T-helper 17 cell (primary cell): Measurements from ENCODE around the gene ELAVL3. TPM values are rescaled to one million over a fixed set of nuclear protein-coding genes. Genes with fewer than 3 reads are reported as not detected.

Experiments used
- ATAC-seq: fragments of 150-1000 bp; cut with Tn5 transposase; 2 replicates; pipeline ENCODE4 v1.10.0; 2021; ENCODE audit warnings: mild to moderate bottlenecking, moderate library complexity
- DNase-seq, 3 donors: peaks; one replicate each; pipeline versions ENCODE4 v3.0.0 to v3.0.0-alpha.2; 2020 to 2021
- H3K9me3 ChIP-seq: one replicate; pipeline ENCODE4 v1.7.0; 2013; ENCODE audit warnings: low read length, mild to moderate bottlenecking; ENCODE audit not compliant: control insufficient read depth, poor library complexity, severe bottlenecking
- H3K27ac Mint-ChIP-seq: one replicate; pipeline ENCODE4 v1.8.0; 2022; ENCODE audit warnings: mild to moderate bottlenecking, moderate library complexity, mixed read lengths
- H3K27me3 Mint-ChIP-seq: one replicate; pipeline ENCODE4 v1.8.0; 2022; ENCODE audit warnings: mixed read lengths
- H3K36me3 Mint-ChIP-seq: one replicate; pipeline ENCODE4 v1.8.0; 2022; ENCODE audit warnings: low read depth, mixed read lengths
- H3K4me1 Mint-ChIP-seq: one replicate; pipeline ENCODE4 v1.8.0; 2022; ENCODE audit warnings: mild to moderate bottlenecking, mixed read lengths
- H3K4me3 Mint-ChIP-seq: one replicate; pipeline ENCODE4 v1.8.0; 2022; ENCODE audit warnings: mild to moderate bottlenecking, moderate library complexity, mixed read lengths
- total RNA-seq, 4 donors: library from RNA in 2 of 4; stranded (reverse) in 2 of 4; gene quantifications; one replicate each; pipeline ENCODE4 v1.2.3 and lab custom pipeline; 2022 to 2026

Gene ELAVL3
- total RNA-seq, 2 donors from 2014 or later: 0.26 TPM; not detected in 1

DNA sequence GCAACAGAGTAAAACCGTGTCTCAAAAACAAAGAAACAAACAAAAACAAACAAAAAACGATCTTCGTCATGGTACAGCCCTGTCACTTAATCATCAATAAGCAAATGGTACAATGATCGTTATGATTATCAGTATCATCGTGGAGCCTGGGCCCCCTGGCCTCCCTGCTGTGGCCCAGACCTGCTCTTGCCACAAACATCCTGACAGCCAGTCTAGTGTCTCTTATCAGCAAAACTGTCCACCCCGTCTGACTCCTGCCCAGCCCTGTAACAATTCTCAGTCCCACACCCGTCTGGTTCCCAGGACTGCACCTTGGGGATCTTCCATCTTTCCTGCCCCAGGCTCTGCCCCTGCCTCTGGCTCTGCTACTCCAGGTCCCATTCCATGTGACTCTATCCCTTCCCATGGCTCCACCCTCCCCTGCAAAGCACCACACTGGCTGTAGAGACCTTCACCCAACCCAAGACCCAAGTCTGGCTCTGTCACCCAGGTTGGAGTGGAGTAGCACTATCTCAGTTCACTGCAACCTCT is 19.1 kb upstream of the ELAVL3 start:
- Mint-ChIP-seq H3K27ac (peak overlapping the region; percentile 41), H3K27me3 (no peaks in the 10 kb centered on the region), H3K4me3 (no peak overlapping the region), H3K4me1 (peaks cover 23% of the 10 kb centered on the region), H3K36me3 (peaks cover 8% of the 10 kb centered on the region)
- no peak for ATAC-seq
- DNase-seq: no peak
- no peaks in the 10 kb centered on the region for H3K9me3 ChIP-seq

DNA sequence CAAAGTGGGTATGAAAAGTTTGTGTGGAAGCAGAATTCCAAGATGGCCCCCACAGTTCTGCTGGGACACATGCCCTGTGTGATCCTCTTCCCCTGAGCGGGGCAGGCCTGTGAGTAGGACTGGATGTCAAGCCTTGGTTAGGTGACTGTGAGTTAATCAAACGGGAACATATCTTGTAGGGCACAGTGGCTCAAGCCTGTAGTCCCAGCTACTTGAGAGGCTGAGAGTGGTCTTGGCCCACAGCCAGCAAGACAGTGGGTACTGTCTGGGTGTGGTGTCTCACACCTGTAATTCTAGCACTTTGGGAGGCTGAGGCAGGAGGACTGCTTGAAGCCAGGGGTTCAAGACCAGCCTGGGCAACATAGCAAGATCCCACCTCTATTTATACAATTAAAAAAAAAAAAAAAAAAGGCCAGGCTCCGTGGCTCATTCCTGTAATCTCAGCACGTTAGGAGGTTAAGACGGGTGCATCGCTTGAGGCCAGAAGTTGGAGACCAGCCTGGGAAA is 18.4 kb upstream of the ELAVL3 start:
- no peak overlapping the region for H3K27ac Mint-ChIP-seq
- DNase-seq (no peak), ATAC-seq (no peak)
- H3K27me3 Mint-ChIP-seq: no peaks in the 10 kb centered on the region
- H3K4me1 Mint-ChIP-seq: peaks cover 18% of the 10 kb centered on the region
- H3K36me3 Mint-ChIP-seq: peaks cover 8% of the 10 kb centered on the region
- H3K9me3 ChIP-seq: no peaks in the 10 kb centered on the region
- H3K4me3 Mint-ChIP-seq: no peak overlapping the region

DNA sequence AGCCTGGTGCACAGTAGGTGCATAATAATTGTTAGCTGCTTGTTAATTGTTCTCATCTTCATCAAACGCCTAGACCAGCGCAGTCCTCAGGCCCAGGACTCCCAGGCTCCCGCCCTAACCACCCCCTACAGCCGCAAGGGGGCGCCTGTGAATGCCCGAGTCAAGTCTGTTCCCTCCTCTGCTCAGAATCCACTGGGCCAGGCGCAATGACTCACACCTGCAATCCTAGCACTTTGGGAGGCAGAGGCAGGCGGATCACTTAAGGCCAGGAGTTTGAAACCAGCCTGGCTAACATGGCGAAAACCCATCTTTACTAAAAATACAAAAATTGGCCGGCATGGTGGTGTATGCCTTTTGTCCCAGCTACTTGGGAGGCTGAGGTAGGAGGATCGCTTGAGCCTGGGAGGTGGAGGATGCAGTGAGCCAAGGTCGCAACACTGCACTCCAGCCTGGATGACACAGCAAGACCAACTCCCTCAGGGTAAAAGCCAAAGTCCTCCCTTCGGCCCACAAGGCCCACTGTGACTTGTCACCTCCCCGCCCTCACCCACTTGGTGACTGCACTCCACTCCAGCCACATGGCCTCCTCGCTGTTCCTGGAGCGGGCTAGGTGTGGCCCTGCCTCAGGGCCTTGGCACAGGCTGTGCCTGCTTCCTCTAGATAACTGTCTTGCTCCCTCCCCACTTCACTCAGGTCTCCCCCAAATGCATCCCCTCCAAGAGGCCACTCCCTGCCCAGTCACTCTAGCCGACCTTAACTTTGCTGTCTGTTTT is 15.7 kb upstream of the ELAVL3 start:
- Mint-ChIP-seq H3K4me1 (peaks cover 13% of the 10 kb centered on the region), H3K4me3 (no peak overlapping the region), H3K36me3 (peaks cover 5% of the 10 kb centered on the region), H3K27me3 (no peaks in the 10 kb centered on the region), H3K27ac (no peak overlapping the region)
- no peaks in the 10 kb centered on the region for H3K9me3 ChIP-seq
- ATAC-seq (peak; percentile 73), DNase-seq (peak; percentile 37 to 53 (median 44))

DNA sequence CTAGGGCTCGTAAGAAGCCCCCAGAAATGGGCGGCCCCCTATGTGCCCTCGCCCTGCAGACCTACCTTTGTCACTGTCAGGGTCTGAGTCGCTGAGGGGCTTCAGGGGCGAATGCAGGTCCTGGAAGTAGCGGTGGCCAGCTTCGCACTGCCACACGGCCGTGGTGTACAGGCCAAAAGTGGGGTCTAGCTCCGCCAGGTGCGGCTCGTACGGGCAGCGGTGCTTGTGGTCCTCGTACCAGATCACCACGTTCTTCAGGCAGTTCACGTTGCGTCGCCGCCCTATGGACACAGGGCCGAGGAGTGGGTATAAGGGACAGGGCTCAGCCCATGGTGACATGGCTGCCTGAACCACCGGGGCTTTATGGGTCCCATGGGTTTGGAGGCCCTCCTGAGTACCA is 15.0 kb upstream of the ELAVL3 start:
- no peaks in the 10 kb centered on the region for H3K9me3 ChIP-seq
- Mint-ChIP-seq H3K27ac (no peak overlapping the region), H3K4me3 (no peak overlapping the region), H3K36me3 (peaks cover 5% of the 10 kb centered on the region), H3K4me1 (peaks cover 8% of the 10 kb centered on the region), H3K27me3 (no peaks in the 10 kb centered on the region)
- DNase-seq (no peak), ATAC-seq (no peak)

DNA sequence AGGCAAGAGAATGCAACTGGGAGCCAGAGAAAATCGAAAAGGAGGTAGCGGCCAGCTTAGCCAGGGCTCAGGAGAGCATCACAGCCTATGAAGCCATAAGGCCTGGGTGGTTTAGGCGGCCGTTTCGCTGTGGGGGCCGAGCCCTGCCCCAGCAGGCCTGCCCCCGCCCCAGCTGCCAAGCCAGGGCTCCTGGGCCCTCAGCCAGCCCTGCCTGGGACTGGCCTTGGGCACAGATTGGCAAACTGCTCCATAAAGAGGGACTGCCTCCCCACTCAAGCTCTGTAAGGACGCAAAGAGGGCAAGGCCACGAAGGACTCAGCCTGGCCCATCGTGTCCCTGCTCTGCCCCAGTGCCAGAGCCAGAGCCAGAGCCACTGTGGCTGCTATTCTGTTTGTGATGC is 14.6 kb upstream of the ELAVL3 start:
- Mint-ChIP-seq H3K4me1 (peaks cover 7% of the 10 kb centered on the region), H3K27me3 (no peaks in the 10 kb centered on the region), H3K27ac (no peak overlapping the region), H3K4me3 (no peak overlapping the region), H3K36me3 (peaks cover 6% of the 10 kb centered on the region)
- H3K9me3 ChIP-seq: no peaks in the 10 kb centered on the region
- ATAC-seq (no peak), DNase-seq (no peak)

DNA sequence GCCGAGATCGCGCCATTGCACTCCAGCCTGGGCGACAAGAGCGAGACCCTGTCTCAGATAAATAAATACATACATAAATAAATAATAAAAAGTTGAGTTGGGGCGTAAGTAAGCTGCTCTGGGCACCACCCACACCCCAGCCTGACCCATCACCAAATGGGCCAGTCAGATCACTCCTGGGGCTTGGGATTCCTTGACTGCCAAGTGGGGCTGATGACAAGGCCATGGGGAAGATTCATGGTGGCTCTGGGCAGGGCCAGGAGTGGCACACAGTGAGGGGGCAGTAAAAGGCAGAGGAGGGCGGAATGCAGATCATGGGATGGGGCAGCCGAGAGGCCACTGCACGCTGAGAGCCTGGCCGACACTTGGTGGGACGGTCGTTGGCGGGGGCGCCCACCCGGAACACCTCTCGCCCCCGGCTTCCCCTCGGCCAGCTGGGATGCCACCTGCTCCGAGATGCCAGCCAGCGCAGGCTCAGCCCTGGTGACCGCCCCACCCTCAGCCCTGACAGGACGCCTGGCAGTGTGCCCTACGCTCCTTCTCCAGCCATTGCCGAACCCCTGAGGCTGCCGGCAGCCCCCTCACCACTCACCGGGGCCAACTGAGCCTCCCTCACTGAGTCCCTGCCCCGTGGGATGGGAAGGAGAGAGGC is 13.9 kb upstream of the ELAVL3 start:
- H3K9me3 ChIP-seq: no peaks in the 10 kb centered on the region
- Mint-ChIP-seq H3K4me1 (peaks cover 4% of the 10 kb centered on the region), H3K27me3 (no peaks in the 10 kb centered on the region), H3K4me3 (no peak overlapping the region), H3K36me3 (peaks cover 6% of the 10 kb centered on the region), H3K27ac (no peak overlapping the region)
- ATAC-seq (no peak), DNase-seq (no peak)

DNA sequence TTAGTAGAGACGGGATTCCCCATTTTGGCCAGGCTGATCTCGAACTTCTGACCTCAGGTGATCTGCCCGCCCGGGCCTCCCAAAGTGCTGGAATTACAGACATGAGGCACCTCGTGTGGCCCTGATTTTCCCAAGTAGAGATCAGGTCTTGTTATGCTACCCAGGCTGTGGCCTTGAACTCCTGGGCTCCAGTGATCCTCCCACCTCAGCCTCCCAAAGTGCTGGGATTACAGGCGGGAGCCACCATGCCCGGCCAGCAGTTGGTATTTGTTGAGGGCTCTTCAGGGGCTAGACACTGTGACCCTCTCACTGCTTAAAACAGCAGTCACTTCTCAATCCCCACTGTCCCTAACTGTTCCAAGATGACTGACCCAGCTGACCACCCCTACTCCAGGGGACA is 8.5 kb upstream of the ELAVL3 start:
- no peak for DNase-seq
- H3K4me1 Mint-ChIP-seq: peaks cover 2% of the 10 kb centered on the region
- no peaks in the 10 kb centered on the region for H3K9me3 ChIP-seq
- no peak for ATAC-seq
- peaks cover 7% of the 10 kb centered on the region for H3K36me3 Mint-ChIP-seq
- no peak overlapping the region for H3K4me3 Mint-ChIP-seq
- no peak overlapping the region for H3K27ac Mint-ChIP-seq
- H3K27me3 Mint-ChIP-seq: peaks cover 4% of the 10 kb centered on the region

DNA sequence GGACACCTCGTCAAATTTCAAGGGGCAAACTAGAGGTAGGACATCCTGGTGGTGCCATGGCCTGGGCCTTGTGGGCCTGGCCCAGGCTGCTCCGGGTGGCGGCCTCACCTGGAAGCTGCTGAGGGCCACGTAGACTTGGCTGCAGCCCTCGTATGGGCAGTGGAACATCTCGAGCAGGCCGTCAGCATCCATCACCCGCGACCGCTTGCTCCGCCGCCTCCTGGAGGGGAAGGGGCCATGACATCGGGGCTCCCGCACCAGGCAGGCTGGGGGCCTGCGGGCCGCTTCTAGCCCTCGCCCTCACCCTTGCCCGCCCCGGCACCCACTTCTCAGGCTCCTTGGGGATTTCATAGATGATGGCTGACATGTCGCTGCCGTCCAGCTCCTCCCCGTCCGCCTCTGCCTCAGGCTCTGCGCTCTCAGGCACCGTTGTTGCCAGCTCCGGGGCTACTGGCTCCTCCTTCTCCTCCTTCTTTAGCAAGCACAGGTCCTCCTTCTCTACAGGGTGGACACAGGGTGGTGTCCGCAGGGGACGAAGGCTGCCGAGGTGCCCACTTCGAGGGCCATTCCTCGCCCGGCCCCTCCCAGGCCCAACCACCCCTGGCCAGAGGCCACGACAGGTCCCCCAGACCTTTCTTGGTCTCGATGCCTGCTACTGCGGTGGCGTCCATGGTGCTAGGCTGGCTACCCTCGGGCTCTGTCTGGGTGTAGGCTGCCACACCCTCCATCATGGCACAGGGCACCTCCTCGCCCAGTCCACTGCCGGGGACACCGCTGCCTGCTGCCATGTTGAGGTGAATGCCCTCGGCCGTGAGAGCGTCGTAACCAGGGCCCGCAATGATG is 6.0 kb upstream of the ELAVL3 start:
- peaks cover 7% of the 10 kb centered on the region for H3K36me3 Mint-ChIP-seq
- peaks cover 12% of the 10 kb centered on the region for H3K27me3 Mint-ChIP-seq
- no peak overlapping the region for H3K27ac Mint-ChIP-seq
- H3K4me3 Mint-ChIP-seq: no peak overlapping the region
- H3K9me3 ChIP-seq: no peaks in the 10 kb centered on the region
- DNase-seq (no peak), ATAC-seq (no peak)
- H3K4me1 Mint-ChIP-seq: peaks cover 10% of the 10 kb centered on the region

DNA sequence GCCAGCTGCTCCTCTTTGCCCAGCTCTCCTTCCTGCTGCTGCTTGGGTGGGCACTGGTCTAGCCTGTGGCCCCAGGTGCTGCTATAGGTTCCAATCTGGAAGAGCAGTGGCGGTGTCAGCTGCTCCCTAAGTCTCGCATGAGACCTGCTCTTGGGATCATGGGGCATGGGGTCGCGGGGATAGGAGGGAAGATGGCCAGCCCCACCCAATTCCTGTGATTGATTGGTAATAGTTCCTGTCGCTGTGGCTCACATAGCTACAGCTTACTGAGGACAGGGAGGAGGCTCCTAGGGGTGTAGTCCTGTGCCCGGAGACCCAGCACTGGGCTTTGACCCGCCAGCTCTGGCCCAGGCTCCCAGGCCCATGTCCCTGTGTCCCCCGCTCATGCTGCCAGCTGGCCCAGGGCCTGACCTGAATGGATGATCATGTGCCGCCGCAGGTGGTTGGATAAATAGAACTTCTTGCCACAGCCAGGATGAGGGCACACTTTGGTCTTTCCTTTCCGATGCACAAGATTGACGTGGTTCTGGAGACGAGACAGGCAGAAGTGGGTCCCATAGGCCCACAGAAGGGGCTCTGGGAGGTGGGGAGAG is 4.5 kb upstream of the ELAVL3 start:
- no peak for DNase-seq
- peak overlapping the region; percentile 21 for H3K27ac Mint-ChIP-seq
- peaks cover 20% of the 10 kb centered on the region for H3K27me3 Mint-ChIP-seq
- H3K9me3 ChIP-seq: no peaks in the 10 kb centered on the region
- H3K36me3 Mint-ChIP-seq: peaks cover 4% of the 10 kb centered on the region
- H3K4me1 Mint-ChIP-seq: peaks cover 17% of the 10 kb centered on the region
- ATAC-seq: no peak
- peak overlapping the region; percentile 46 for H3K4me3 Mint-ChIP-seq

DNA sequence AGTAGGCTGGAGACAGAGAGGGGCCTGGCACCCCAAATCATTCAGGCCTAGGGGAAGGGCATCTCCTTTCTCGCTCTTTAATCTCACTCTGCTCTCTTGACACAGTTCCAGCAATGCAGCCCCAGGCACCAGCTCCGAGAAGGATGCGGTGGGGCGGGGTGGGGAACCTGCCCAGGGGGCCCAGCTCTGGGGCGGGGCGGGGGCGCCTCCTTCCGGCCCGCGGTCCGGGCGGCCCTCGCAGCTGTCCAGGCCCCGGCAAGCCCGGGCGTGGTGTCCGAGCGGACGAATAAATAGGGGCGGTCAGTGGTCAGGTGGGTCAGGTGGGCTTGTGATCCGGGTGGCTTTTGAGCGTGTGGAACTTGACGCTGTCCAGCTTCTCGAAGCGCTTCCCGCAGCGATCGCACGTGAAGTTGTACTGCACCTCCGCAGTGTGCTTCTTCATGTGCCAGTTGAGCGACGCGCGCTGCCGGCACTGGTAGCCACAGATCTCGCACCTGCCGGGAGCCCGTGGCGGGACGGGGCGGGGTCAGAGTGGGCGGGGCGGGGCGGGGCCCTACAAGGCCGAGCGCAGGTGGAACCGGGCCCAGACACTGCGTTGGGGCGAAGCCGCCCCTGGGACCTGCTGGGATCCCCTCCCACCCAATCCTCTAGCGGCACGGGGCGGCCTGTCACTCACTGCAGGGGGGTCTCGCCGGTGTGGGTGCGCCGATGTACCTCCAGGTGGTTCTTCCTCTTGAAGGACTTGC is 2.7 kb upstream of the ELAVL3 start:
- peaks cover 23% of the 10 kb centered on the region for H3K4me1 Mint-ChIP-seq
- ATAC-seq (no peak), DNase-seq (no peak)
- no peak overlapping the region for H3K4me3 Mint-ChIP-seq
- H3K27me3 Mint-ChIP-seq: peaks cover 28% of the 10 kb centered on the region
- H3K27ac Mint-ChIP-seq: no peak overlapping the region
- no peaks in the 10 kb centered on the region for H3K9me3 ChIP-seq
- peaks cover 5% of the 10 kb centered on the region for H3K36me3 Mint-ChIP-seq

DNA sequence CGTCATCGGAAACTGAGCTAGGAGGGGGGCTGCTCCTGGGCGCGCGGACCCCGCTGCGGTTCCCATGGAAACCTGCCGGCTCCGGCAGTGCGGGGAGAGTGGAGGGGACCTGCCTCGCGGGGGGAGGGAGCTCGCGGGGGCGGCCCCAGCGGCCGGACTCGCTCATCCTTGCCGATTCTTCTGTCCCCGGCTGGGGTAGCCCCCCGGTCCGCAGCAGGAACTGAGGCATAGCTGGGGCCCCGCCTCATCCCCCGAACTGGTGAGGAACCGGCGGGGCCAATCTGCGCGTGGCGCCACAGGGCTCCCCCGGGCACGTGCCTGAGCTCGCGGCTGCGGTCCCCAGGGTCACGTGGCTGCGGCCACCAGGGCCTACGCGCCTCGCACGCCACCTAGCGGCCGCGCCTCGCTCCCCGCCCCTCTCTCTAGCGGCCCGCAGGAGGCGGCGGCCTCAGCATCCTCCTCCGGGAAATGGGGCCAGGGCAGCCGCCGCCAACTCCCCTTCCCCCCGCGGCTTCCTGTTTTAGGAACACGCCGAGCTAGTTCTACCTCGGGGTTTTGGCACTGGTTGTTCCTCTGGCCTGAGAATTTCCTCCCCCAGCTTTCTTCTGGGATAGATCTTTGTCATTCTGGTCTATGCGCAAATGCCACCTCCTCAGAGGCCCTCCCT is 1.7 kb upstream of the ELAVL3 start:
- H3K27me3 Mint-ChIP-seq: peaks cover 32% of the 10 kb centered on the region
- peaks cover 5% of the 10 kb centered on the region for H3K36me3 Mint-ChIP-seq
- DNase-seq (peak; percentile 82 to 90 (median 88)), ATAC-seq (peak; percentile 91)
- H3K4me3 Mint-ChIP-seq: peak overlapping the region; percentile 79
- no peaks in the 10 kb centered on the region for H3K9me3 ChIP-seq
- peaks cover 25% of the 10 kb centered on the region for H3K4me1 Mint-ChIP-seq
- H3K27ac Mint-ChIP-seq: peak overlapping the region; percentile 45
